GM23338 (cell line): ENCODE data around the gene SRI. TPM values are rescaled to one million over a fixed set of nuclear protein-coding genes. Genes with fewer than 3 reads are reported as not detected.

Experiments
- ATAC-seq: fragments of 200-7000 bp; cut with Tn5 transposase; 3 replicates; pipeline ENCODE4 v1.9.1; 2020
- DNase-seq: peaks from one replicate; pipeline ENCODE4 v3.0.0-alpha.2; 2015; ENCODE audit warnings: low spot score
- H2AFZ ChIP-seq: fragments of 200-600 bp; sonication (generic); 2 replicates; pipeline ENCODE4 v1.8.0; 2016; ENCODE audit warnings: antibody characterized with exemption, mild to moderate bottlenecking, moderate library complexity
- H3F3A ChIP-seq: fragments of 200-600 bp; sonication (generic); replicated peaks from 2 replicates; pipeline ENCODE4 v1.8.0; 2017; ENCODE audit warnings: antibody characterized with exemption, mixed run types, low read depth
- H3K27ac ChIP-seq: fragments of 200-600 bp; sonication (generic); 2 replicates; pipeline ENCODE4 v1.6.1; 2016; ENCODE audit warnings: low read depth
- H3K27me3 ChIP-seq: fragments of 200-600 bp; sonication (generic); 2 replicates; pipeline ENCODE4 v1.8.0; 2016; ENCODE audit warnings: mild to moderate bottlenecking, mixed run types, moderate library complexity; ENCODE audit not compliant: insufficient read depth
- H3K36me3 ChIP-seq: fragments of 200-600 bp; sonication (generic); 2 replicates; pipeline ENCODE4 v1.8.0; 2016; ENCODE audit warnings: mild to moderate bottlenecking; ENCODE audit not compliant: insufficient read depth
- H3K4me1 ChIP-seq: fragments of 200-600 bp; sonication (generic); 2 replicates; pipeline ENCODE4 v1.8.0; 2016; ENCODE audit warnings: mild to moderate bottlenecking, moderate library complexity; ENCODE audit not compliant: insufficient read depth
- H3K4me2 ChIP-seq: fragments of 200-600 bp; sonication (generic); 2 replicates; pipeline ENCODE4 v1.7.1; 2017; ENCODE audit warnings: mixed run types
- H3K4me3 ChIP-seq: fragments of 200-600 bp; sonication (generic); 2 replicates; pipeline ENCODE4 v1.6.1; 2016; ENCODE audit warnings: mixed run types
- H3K79me2 ChIP-seq: fragments of 200-600 bp; sonication (generic); replicated peaks from 2 replicates; pipeline ENCODE4 v1.8.0; 2017; ENCODE audit warnings: mild to moderate bottlenecking; ENCODE audit not compliant: insufficient read depth
- H3K9me2 ChIP-seq: fragments of 200-600 bp; sonication (generic); 2 replicates; pipeline ENCODE4 v1.8.0; 2017; ENCODE audit not compliant: insufficient read depth
- H4K20me1 ChIP-seq: fragments of 200-600 bp; sonication (generic); replicated peaks from 2 replicates; pipeline ENCODE4 v1.8.0; 2017; ENCODE audit warnings: mild to moderate bottlenecking; ENCODE audit not compliant: insufficient read depth
- H3K27ac Mint-ChIP-seq: 2 replicates; pipeline ENCODE4 v1.8.0; 2020; ENCODE audit warnings: inconsistent platforms, mild to moderate bottlenecking, moderate library complexity, mixed read lengths
- H3K27me3 Mint-ChIP-seq: 3 replicates; pipeline ENCODE4 v1.8.0; 2022; ENCODE audit warnings: low read depth, mild to moderate bottlenecking, moderate library complexity, mixed read lengths, inconsistent platforms; ENCODE audit not compliant: insufficient read depth, poor library complexity
- H3K36me3 Mint-ChIP-seq: 3 replicates; pipeline ENCODE4 v1.8.0; 2021; ENCODE audit warnings: low read depth, mild to moderate bottlenecking, inconsistent platforms, moderate library complexity, mixed read lengths
- H3K4me1 Mint-ChIP-seq: 3 replicates; pipeline ENCODE4 v1.8.0; 2020; ENCODE audit warnings: mild to moderate bottlenecking, inconsistent platforms, mixed read lengths
- H3K4me3 Mint-ChIP-seq: 3 replicates; pipeline ENCODE4 v1.8.0; 2021; ENCODE audit warnings: moderate library complexity, mild to moderate bottlenecking, inconsistent platforms, mixed read lengths
- H3K9me3 Mint-ChIP-seq: 3 replicates; pipeline ENCODE4 v1.8.0; 2020; ENCODE audit warnings: moderate library complexity, mild to moderate bottlenecking, inconsistent platforms, mixed read lengths
- CREB1 ChIP-seq: fragments of 250-450 bp; sonication (Bioruptor Pico); IDR thresholded peaks from 2 replicates; pipeline ENCODE4 v1.5.0; 2020; ENCODE audit warnings: low read depth, mild to moderate bottlenecking, moderate library complexity
- EZH2 ChIP-seq: fragments of 200-600 bp; sonication (generic); IDR thresholded peaks from one replicate; pipeline ENCODE4 v1.8.0; 2017; ENCODE audit warnings: antibody characterized with exemption, mild to moderate bottlenecking, low read depth; ENCODE audit not compliant: unreplicated experiment
- JUNB ChIP-seq: IDR thresholded peaks from one replicate; pipeline ENCODE4 v1.6.1; 2016; ENCODE audit warnings: antibody characterized with exemption; ENCODE audit not compliant: unreplicated experiment
- NANOG ChIP-seq: IDR thresholded peaks from 2 replicates; pipeline ENCODE4 v1.6.1; 2016; ENCODE audit warnings: antibody characterized with exemption, borderline replicate concordance
- STAT1 ChIP-seq: IDR thresholded peaks from one replicate; pipeline ENCODE4 v1.6.1; 2016; ENCODE audit warnings: antibody characterized with exemption; ENCODE audit not compliant: unreplicated experiment
- ZNF331 ChIP-seq: fragments of 250-450 bp; sonication (Bioruptor Pico); IDR thresholded peaks from 2 replicates; pipeline ENCODE4 v1.5.0; 2020; ENCODE audit warnings: low read depth, mild to moderate bottlenecking, moderate library complexity
- polyA plus RNA-seq: library from polyadenylated mRNA; unstranded; fragments of >200 nt; fragmentation: Nextera tagmentation; extraction: Ambion mirVana; gene quantifications from 2 replicates; pipeline ENCODE4 v1.2.1, GENCODE V29; 2016
- total RNA-seq: library from RNA; depleted of rRNA; stranded (reverse); fragments of >200 nt; shearing (Covaris generic); gene quantifications from 2 replicates; pipeline ENCODE4 v1.2.3, GENCODE V29; 2014
- TF ChIP-seq, protein P1 (sequence below): IDR thresholded peaks from 2 replicates; pipeline ENCODE4 v1.6.1; 2016; ENCODE audit warnings: antibody characterized with exemption
- TF ChIP-seq, protein P2 (sequence below), 2 experiments: fragments of 200-600 bp in 1 of 2; sonication (generic) in 1 of 2; conservative IDR thresholded peaks; 2 replicates each; pipeline versions ENCODE4 v1.5.1 to v1.6.1; 2016 to 2017; ENCODE audit warnings: antibody characterized with exemption in 2 of 2, low read depth in 2 of 2, mild to moderate bottlenecking in 2 of 2, moderate library complexity in 1 of 2
- TF ChIP-seq, protein P3 (sequence below): IDR thresholded peaks from one replicate; pipeline ENCODE4 v1.6.1; 2018; ENCODE audit warnings: antibody characterized with exemption; ENCODE audit not compliant: unreplicated experiment

Gene SRI
- total and polyA plus RNA-seq, 2 experiments from 2014 or later: 141 to 321 TPM

DNA sequence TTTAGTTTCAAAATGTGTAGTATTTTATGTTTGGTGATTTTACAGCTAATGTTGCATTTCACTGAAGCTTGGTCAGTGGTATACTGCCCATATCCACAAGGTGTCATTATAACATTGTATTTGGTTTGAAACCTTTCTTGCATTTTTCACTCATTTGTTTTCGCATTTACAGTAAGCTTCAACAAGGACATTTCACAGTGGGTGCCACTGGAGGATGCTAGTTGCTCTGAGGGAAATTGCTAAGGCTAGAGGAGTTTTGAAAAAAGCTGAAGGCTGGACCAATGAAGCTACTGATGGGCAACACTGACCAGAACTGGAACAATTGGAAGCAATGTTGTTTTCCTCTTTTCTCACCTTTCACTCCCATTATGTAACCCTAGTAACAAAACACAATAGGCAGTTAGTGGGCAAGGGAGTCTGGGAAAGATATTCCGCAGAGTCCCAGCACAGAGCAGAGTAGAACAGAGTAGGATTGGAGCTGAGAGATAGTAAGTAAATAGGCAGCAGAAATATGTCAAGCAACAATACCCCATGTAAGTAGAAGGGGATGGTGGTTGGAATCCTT, 23.6 kb upstream of the SRI start:
- H2AFZ ChIP-seq: no peak overlapping the region
- H3F3A ChIP-seq: no peaks in the 10 kb centered on the region
- H3K36me3 ChIP-seq: no peaks in the 10 kb centered on the region
- H3K79me2 ChIP-seq: no peaks in the 10 kb centered on the region
- 0 out of 2 replicates have a peak, but pooled peaks cover 4% of the 10 kb centered on the region for H3K4me1 ChIP-seq
- H3K27ac Mint-ChIP-seq: no peak overlapping the region
- peaks cover 2% of the 10 kb centered on the region for H3K27me3 Mint-ChIP-seq
- H3K27ac ChIP-seq: no peak overlapping the region
- H3K4me3 ChIP-seq: no peak overlapping the region
- no peaks in the 10 kb centered on the region for H3K9me2 ChIP-seq
- DNase-seq (peak; percentile 78), ATAC-seq (peak; percentile 77)
- no peak overlapping the region for H3K4me2 ChIP-seq
- no peaks in the 10 kb centered on the region for H4K20me1 ChIP-seq
- H3K36me3 Mint-ChIP-seq: no peaks in the 10 kb centered on the region
- H3K27me3 ChIP-seq: no peaks in the 10 kb centered on the region
- TF ChIP-seq, protein P1, sequence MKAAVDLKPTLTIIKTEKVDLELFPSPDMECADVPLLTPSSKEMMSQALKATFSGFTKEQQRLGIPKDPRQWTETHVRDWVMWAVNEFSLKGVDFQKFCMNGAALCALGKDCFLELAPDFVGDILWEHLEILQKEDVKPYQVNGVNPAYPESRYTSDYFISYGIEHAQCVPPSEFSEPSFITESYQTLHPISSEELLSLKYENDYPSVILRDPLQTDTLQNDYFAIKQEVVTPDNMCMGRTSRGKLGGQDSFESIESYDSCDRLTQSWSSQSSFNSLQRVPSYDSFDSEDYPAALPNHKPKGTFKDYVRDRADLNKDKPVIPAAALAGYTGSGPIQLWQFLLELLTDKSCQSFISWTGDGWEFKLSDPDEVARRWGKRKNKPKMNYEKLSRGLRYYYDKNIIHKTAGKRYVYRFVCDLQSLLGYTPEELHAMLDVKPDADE: no peak
- TF ChIP-seq, protein P2, sequence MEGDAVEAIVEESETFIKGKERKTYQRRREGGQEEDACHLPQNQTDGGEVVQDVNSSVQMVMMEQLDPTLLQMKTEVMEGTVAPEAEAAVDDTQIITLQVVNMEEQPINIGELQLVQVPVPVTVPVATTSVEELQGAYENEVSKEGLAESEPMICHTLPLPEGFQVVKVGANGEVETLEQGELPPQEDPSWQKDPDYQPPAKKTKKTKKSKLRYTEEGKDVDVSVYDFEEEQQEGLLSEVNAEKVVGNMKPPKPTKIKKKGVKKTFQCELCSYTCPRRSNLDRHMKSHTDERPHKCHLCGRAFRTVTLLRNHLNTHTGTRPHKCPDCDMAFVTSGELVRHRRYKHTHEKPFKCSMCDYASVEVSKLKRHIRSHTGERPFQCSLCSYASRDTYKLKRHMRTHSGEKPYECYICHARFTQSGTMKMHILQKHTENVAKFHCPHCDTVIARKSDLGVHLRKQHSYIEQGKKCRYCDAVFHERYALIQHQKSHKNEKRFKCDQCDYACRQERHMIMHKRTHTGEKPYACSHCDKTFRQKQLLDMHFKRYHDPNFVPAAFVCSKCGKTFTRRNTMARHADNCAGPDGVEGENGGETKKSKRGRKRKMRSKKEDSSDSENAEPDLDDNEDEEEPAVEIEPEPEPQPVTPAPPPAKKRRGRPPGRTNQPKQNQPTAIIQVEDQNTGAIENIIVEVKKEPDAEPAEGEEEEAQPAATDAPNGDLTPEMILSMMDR (conservative IDR thresholded peaks at IDR 0.05; ENCODE audit: low read depth in 2 of 2): peak; percentile 81 to 93
- peaks cover 6% of the 10 kb centered on the region; the same call in 2 of the 3 replicates for H3K4me1 Mint-ChIP-seq
- H3K4me3 Mint-ChIP-seq: no peak overlapping the region
- no peaks in the 10 kb centered on the region; the same call in 2 of the 3 replicates for H3K9me3 Mint-ChIP-seq

DNA sequence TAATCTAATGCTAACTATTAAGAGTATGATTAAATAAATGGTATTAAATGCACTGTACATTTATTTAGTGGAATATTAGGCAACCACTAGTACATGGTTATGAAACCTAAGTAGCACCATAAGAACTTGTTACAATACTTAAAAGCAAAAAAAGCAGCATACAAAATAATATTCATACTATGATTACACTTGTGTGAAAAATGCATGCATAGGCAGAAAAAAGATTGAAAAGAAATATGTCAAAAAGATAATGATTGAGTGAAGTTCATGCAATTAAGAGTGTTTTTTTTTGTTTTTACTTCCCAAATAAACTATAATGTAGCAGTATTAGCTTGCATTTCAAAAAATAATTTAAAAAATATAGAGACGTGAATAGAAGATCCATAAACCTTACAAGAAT, 20.0 kb upstream of the SRI start:
- peaks cover 9% of the 10 kb centered on the region; the same call in 1 of the 2 replicates for H3K4me1 ChIP-seq
- H3K79me2 ChIP-seq: no peaks in the 10 kb centered on the region
- no peak overlapping the region for H3K27ac Mint-ChIP-seq
- no peak overlapping the region for H3K4me3 Mint-ChIP-seq
- no peak overlapping the region for H3K4me2 ChIP-seq
- no peaks in the 10 kb centered on the region for H3K27me3 ChIP-seq
- no peaks in the 10 kb centered on the region for H3K9me2 ChIP-seq
- no peaks in the 10 kb centered on the region for H4K20me1 ChIP-seq
- peaks cover 2% of the 10 kb centered on the region for H3K27me3 Mint-ChIP-seq
- no peak overlapping the region for H2AFZ ChIP-seq
- H3F3A ChIP-seq: no peaks in the 10 kb centered on the region
- DNase-seq (no peak), ATAC-seq (no peak)
- H3K36me3 ChIP-seq: no peaks in the 10 kb centered on the region
- H3K9me3 Mint-ChIP-seq: no peaks in the 10 kb centered on the region; the same call in 2 of the 3 replicates
- H3K4me1 Mint-ChIP-seq: peaks cover 14% of the 10 kb centered on the region; the same call in 2 of the 3 replicates
- H3K4me3 ChIP-seq: no peak overlapping the region
- no peak overlapping the region for H3K27ac ChIP-seq
- H3K36me3 Mint-ChIP-seq: no peaks in the 10 kb centered on the region
- TF ChIP-seq, protein P1: no peak
- TF ChIP-seq JUNB (no peak), CREB1 (CRISPR knock-in tag) (no peak), NANOG (no peak), STAT1 (no peak), ZNF331 (CRISPR knock-in tag) (no peak), EZH2 (no peak)
- TF ChIP-seq, protein P2 (conservative IDR thresholded peaks at IDR 0.05; ENCODE audit: low read depth in 2 of 2): no peak
- TF ChIP-seq, protein P3, sequence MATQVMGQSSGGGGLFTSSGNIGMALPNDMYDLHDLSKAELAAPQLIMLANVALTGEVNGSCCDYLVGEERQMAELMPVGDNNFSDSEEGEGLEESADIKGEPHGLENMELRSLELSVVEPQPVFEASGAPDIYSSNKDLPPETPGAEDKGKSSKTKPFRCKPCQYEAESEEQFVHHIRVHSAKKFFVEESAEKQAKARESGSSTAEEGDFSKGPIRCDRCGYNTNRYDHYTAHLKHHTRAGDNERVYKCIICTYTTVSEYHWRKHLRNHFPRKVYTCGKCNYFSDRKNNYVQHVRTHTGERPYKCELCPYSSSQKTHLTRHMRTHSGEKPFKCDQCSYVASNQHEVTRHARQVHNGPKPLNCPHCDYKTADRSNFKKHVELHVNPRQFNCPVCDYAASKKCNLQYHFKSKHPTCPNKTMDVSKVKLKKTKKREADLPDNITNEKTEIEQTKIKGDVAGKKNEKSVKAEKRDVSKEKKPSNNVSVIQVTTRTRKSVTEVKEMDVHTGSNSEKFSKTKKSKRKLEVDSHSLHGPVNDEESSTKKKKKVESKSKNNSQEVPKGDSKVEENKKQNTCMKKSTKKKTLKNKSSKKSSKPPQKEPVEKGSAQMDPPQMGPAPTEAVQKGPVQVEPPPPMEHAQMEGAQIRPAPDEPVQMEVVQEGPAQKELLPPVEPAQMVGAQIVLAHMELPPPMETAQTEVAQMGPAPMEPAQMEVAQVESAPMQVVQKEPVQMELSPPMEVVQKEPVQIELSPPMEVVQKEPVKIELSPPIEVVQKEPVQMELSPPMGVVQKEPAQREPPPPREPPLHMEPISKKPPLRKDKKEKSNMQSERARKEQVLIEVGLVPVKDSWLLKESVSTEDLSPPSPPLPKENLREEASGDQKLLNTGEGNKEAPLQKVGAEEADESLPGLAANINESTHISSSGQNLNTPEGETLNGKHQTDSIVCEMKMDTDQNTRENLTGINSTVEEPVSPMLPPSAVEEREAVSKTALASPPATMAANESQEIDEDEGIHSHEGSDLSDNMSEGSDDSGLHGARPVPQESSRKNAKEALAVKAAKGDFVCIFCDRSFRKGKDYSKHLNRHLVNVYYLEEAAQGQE: no peak
